Occipital lobe (tissue), 2 donors: Measurements from ENCODE around the gene DOK4. TPM values are rescaled to one million over a fixed set of nuclear protein-coding genes. Genes with fewer than 3 reads are reported as not detected.

ENCODE experiments used
- DNase-seq: peaks from one replicate; lab custom pipeline; 2025; lab: John Stamatoyannopoulos, UW
- total RNA-seq: library from RNA; depleted of rRNA; stranded (reverse); fragments of >200 nt; gene quantifications from one replicate; pipeline ENCODE4 v1.2.3, GENCODE V29; 2014

DOK4 gene
- 65.0 TPM for total RNA-seq

DNA sequence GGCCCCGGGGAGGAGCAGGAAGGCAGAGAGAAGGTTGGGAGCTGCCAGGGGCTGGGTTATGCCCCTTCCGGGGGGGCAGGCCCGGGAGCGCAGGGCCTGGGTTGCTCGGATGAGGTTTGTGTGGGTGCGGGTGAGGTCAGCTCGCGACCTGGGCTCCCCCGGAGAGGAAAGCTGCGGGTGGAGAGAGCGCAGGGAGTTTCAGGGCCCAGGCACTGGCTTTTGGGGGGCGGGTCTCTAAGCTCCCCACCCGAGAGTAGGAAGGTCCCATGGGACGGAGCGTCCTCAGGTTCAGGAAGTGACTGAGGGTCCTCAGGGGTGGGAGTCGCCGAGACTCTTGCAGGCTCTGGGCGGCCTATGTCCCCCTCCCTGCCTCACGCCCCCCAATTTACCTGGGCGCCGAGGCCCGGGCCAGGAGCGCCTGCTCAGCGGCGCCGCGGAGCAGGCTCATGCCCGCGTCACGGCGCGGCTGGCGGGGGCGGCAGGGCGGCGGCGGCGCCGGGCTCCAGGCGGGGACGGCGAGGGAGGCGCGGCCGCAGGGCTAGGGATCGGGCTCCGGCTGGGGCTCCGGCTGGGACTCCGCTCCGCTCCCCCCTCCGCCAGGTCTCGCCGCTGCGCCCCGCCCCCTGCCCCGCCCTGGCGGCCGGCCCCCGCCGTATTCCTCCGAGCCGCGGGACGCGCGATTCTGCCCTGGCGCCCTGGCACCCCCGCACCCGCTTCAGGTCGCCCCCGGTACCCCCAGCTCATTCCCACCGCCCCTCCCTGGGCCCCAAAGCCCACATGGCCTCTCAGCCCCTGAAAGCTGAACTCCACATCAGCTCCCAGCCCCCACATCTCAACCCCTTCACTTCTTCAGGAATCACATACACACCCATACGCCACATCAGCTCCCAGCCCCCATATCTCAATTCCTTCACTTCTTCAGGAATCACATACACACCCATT, at the start of gene DOK4:
Gene DOK4 (minus strand): TSS at position 578 of the 942 bp plus-strand sequence. CDS start 6,986 bp downstream, outside the sequence.
- DNase-seq, result peak; percentile 68

DNA sequence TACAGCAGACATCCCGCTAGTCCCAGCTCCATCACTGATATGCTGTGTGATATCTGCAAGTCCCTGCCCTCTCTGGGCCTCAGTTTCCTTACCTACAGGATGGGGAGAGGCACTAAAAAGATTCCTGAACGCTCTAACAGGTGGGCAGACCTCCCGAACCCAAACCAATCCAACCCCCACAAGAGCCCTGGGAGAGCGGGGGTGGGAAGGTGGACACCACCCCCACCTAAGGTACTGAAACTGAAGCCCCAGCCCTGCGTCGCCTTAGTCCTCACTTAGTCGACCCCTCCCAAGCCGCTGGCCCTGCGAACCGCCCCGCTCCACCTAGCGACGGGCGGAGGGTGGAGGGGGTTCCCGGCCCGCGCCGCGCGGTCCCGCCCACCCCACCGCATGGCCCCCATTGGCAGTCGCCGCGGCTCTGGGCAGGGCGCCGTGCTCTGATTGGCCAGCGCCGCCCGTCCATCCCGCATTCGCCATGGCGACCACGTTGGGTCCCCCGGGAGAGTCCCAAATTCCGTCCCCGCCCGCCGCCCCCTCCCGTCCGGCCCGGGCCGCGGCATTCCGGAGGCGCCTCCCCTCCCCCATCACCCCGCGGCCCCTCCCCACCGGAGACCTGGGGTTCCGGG, 49.5 kb upstream of the DOK4 start:
- DNase-seq, result peak; percentile 74

DNA sequence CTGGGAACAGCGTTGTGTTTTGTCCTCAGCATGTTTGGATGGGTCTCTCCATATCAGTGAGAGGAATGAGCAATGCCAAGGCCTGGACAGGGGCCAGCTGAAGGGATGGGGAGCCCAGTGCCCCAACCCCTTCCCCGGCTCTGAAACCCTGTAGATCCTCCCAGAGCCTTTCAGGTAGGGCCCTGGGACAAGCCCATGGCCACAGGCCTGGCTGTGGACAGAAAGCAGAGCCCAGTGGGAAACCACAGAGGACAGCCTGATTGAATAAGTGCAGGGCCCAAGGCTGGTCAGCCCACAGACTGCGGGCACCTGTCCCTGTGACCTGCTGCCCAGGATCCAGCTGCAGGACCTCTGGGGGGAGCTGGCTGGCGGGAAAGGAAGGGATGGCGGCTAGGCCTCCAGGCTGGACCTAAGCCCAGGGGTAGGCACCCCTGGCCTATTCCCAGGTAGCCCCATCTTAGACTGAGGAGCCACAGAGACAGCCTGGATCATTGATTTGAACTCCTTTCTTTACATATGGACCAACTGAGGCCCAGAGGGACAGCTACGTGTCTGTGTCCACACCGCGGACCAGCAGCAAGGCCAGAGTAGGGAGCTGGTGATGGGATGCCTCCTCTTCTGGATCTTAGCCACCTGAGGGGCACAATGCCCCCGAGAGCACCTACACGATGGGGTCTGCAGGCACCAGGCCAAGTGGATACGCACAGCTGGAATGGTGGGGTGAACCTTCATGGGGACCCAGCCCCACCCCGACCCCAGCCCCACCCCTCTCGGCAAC, 48.8 kb upstream of the DOK4 start:
- no peak for DNase-seq

DNA sequence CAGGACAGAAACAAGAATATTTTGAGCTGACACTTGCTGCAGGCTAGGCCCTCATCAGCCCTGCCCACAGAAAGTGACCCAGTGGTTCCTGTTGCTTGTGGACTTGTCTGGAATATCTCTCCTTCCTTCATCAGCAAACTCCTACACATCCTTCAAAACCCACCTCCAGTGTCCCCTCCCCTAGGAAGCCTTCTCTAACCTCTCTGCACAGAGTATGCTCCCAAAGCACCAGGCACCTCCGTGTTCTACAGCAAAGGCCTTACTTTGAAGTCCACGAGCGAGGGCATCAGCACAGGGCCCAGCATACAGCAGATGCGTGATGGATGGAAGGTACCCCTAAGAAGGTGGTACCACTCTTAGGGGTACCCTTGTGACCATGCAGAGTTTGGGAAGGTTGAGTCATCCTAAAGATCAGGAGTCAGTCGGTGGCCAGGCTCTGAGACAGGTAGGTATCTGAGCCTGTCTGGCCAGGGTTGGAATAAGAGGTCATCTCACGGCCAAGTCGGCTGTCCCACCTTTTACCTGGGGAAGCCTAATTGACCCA, 48.1 kb upstream of the DOK4 start:
- no peak for DNase-seq

DNA sequence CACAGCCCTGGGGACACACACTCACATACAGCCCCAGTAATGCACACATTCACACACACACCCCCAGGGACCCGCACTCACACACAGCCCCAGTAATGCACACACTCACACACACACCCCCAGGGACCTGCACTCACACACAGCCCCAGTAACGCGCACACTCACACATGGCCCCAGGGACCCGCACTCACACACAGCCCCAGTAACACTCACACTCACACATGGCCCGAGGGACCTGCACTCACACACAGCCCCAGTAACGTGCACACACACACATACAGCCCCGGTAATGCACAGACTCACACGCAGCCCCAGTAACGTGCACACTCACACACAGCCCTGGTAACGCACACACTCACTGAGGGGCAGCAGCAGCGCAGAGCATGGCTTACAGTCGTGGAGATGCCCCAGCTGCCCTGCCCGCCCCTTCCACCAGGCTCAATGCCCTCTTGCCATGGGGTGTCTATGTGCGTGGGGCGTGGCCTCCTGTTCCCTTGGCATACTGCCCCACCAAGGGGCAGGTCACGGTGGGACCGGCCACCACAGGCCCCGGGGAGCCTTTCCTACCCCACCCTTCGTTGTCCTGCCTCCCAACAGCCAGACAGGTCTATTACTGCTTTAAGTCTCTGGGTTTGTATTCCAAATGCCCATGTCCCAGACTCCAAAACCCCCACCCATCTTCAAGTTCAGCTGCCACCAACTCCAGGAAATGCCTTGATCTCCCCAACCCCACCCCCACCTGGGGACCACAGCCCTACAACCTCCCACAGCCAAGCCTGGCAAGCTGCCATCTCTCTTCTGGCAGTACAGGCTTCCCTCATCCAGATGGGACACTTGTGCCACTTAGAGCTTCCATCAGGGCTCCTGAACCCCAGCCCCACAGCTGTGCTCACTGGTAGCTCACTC, 47.4 kb upstream of the DOK4 start:
- DNase-seq, result no peak

DNA sequence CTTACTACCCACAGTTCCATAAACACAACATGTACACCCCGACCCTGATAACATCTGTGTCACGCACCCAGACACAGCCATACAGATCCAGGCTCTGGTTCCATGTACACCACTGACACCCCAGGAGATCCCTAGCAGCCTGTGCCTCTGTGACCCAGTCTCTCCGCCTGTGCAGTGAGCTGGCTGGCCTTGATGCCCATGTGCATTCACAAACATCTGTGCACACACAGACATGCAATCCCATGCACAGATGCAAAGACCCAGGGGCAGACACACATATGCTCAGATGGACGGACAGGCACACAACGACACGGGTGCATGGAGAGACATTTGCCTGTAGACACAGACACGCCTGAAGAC, 46.0 kb upstream of the DOK4 start:
- no peak for DNase-seq

DNA sequence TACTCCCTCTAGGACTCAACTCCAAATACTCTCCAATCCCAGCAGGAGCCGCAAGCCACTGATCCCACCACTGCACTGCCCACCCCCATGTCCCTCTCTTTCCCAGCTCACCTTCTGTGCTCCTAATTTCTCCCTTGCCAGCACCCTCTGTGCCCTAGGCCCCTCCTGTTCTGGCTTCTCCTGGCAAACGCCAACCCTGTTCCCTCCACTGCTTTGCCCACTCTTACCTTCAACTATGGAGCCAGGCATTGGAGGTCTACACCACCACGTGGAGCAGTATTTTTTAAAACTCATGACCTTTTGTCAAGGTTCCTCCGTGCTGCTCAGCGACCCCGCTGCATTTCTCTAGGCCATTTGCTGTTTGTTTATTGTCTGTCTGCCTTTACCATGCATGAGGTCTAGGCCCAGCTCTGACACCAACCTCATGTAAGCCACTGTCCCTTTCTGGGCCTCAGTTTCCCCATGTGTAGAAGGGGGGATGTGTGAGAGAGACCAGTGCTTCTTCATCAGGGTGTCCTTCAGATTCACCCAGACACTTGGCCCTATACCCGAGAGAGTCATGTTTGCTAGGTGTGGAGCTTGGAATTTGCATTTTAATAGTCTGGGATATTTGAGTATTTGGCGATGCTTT, 45.5 kb upstream of the DOK4 start:
- no peak for DNase-seq

GRCh38 chr16:57531253-57531575, 44.9 kb upstream of the DOK4 start:
- no peak for DNase-seq

DNA sequence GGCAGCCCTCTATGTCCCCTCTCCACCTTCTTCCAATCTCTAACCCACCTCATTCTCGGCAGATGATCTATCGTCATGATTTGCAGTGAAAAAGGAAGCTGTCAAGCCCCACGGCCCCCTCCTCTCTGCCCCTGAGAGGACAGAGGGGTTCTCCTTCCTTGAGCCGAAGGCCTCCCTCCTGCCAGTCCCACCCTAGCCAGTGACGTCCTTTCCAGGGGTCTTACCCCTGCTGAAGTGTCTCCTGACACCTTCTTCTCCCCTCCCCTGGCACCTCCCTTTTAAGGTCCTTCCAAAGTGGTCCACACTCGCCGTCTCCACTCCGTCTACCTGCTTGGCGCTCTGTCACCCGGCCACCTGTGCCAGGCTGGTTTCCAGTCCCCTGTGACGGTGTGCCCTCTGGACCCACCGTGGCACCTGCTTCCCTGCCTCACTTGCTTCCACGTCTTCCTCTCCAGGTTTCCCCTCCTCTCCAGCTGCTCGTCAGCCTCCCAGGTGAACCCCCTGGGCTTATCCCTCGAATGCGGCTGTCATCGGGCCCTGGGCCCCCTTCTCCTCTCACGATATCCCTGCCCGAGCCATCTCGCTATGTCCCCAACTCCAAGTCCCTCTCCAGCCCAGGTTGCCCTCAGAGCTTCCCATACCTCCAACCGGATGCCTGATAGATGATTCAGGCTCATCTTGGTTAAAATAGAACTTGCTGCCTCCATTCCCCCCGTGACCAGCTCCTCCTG, 44.4 kb upstream of the DOK4 start:
- DNase-seq, result no peak

- DNase-seq, result no peak
These were observed 43.8 kb upstream of the DOK4 start for GRCh38 chr16:57530104-57530521.

DNA sequence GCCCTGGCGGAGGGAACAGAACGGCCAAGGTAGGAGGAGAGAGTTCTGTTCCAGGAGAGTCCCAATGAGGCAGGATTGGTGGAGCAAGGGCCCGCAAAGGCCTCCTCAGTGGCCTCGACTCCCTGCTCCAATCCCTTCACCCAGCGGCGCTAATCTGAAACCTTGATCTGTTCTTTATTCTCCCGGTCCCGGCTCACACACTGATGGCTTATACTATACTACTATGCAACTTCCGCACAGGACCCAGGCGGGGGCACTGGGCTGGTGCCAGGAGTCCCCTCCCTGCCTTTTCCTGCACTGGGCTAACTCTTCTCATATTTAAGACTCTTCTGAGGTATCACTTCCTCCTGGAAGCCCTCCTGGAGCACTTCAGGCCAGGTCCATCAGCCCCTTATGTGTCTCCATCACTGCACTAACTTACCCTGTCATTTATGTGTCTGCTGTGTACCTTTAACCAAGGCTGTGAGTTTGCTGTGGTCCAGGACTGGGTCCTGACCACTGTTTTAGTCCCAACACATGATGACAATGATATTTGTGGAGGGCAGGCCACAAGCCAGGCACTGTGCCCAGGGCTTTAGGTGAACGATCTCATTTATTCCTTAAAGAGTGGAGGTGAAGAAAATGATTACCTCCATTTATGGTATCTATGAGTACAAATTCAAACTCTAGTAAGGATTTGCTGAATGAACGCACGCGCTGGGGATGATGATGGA, 43.3 kb upstream of the DOK4 start:
- no peak for DNase-seq

GRCh38 chr16:57528499-57529390, 42.5 kb upstream of the DOK4 start:
- no peak for DNase-seq

DNA sequence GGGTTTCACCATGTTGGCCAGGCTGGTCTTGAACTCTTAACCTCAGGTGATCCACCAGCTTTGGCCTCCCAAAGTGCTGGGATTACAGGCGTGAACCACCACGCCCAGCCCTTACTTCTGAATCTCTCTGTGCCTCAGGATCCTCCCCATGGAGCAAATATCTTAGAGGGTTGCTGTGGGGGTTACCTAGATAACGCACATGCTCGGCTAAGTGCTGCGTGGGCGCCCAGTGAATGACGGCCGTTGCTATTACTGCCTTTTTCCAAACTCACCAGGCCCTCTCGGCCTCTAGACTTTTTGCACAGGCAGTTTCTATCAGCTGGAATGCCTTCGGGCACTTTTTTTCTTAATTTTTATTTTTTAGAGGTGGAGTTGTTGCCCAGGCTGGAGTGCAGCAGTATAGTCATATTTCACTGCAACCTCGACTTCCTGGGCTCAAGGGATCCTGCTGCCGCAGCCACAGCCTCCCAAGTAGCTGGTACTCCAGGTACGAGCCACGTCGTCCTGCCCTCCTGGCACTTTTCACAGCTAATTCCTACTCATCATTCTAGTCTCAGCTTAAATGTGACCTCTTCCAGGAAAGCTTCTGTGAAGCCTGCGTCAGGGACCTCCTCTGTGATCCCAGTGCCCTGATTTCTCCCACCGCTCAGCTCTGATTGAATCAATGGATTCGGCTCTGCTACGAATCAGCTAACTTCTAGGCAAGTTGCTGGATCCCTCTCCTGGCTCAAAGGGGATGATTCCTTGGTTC, 41.5 kb upstream of the DOK4 start:
- DNase-seq, result no peak

DNA sequence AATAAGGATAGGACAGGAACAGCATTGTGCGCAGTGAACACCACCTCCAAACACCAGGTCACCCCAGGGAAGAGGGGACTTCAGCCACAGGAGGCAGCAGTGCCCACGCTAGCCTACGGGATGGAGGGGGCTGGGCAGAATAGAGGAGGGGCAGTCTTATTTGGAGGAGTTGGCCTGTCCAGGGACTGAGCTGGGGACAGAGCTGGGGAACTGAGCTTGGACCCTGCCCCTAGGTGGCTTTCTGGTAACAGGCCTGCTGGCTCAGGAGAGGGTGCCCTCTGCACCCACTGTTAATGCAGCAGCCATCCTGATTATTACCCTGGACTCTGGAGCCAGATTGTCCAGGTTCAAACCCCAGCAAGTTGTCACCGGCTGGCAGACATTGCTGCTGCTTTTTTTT, 40.7 kb upstream of the DOK4 start:
- DNase-seq, result no peak

GRCh38 chr16:57526498-57526897, 40.2 kb upstream of the DOK4 start:
- no peak for DNase-seq

- DNase-seq, result no peak
These were observed 39.5 kb upstream of the DOK4 start for GRCh38 chr16:57525761-57526160.

GRCh38 chr16:57522960-57523359, 36.7 kb upstream of the DOK4 start:
- no peak for DNase-seq
